Mammary epithelial cell (primary cell): ENCODE data around the gene RAB6A.
"Not testable (repeated sequence)": the region's sequence is repeated elsewhere in the genome, so short reads cannot be mapped to it uniquely, and the experiment has no call there.

ENCODE experiments used
- CTCF ChIP-seq, 2 donors: IDR thresholded peaks in 1 of 2; conservative IDR thresholded peaks in 1 of 2; 2 replicates each; pipeline ENCODE4 v1.5.1; 2011 to 2012; ENCODE audit warnings: inconsistent platforms in 2 of 2, low read length in 2 of 2, mild to moderate bottlenecking in 2 of 2, control low read depth in 1 of 2, low read depth in 1 of 2; ENCODE audit not compliant: insufficient read depth in 1 of 2; ENCODE audit errors: extremely low read depth in 1 of 2
- EZH2 ChIP-seq: IDR thresholded peaks from 2 replicates; pipeline ENCODE4 v1.6.1; 2012; ENCODE audit warnings: low read length, inconsistent platforms, borderline replicate concordance

DNA sequence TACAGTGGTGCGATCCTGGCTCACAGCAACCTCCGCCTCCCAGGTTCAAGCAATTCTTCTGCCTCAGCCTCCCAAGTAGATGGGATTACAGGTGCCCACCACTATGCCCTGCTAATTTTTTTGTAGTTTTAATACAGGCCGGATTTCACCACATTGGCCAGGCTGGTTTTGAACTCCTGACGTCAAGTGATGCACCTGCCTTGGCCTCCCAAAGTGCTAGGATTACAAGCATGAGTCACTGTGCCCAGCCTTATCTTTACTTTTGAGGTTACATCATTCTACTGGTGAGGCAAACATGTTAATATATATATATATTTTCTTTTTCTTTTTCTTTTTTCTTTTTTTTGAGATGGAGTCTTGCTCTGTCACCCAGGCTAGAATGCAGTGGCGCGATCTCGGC lies 9.9 kb upstream of the RAB6A start:
- TF ChIP-seq CTCF (conservative IDR thresholded peaks at IDR 0.05 in 1 of 2, IDR thresholded peaks at IDR 0.05 in 1 of 2; ENCODE audit: extremely low read depth in 1 of 2, insufficient read depth in 1 of 2, low read depth in 1 of 2, low read length in 2 of 2); EZH2: not testable (repeated sequence)
